Stimulated activated CD8-positive, alpha-beta memory T cell treated with anti-CD3 and anti-CD28 coated beads, Interleukin-12 subunit alpha, Interleukin-12 subunit beta, amount 100 ng/mL, for 24 hours (primary cell): ENCODE results near the gene PRDM1.

Source experiments
- DNase-seq: peaks from one replicate; pipeline ENCODE4 v3.0.0-alpha.2; 2020; ENCODE audit errors: extremely low read depth

PRDM1 gene

DNA sequence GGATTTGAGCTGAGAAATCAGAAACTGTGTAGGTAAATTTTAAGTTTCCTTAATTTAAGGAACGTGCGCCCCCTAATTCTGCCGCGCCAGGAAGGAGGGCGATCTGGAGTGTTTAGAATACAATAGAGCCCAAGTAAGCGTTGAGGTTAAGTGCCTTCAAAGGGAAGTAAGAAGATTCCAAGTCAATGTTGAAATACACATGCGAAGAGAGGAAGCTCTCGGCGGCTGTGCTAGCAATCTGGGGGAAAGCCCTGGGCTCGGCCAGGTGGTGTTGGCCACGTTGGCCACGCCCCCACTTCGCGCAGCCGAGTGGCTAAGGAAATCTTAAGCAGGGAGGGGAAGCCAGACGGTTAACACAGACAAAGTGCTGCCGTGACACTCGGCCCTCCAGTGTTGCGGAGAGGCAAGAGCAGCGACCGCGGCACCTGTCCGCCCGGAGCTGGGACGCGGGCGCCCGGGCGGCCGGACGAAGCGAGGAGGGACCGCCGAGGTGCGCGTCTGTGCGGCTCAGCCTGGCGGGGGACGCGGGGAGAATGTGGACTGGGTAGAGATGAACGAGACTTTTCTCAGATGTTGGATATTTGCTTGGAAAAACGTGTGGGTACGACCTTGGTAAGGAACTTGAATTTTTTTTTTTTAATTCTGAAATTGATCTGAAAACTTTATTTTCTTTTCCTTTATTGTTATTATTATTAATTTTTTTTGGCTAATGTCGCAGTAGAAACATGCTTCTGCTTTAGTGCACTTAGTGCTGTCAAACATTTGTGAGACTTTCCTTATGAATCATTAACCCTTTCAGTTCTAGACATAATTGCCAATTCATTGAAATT lies at the start of gene PRDM1:
TSS of gene PRDM1 (plus strand) at position 353 of the 830 bp plus-strand sequence. CDS start at position 571, 218 bp downstream.
- peak; percentile 34 for DNase-seq

DNA sequence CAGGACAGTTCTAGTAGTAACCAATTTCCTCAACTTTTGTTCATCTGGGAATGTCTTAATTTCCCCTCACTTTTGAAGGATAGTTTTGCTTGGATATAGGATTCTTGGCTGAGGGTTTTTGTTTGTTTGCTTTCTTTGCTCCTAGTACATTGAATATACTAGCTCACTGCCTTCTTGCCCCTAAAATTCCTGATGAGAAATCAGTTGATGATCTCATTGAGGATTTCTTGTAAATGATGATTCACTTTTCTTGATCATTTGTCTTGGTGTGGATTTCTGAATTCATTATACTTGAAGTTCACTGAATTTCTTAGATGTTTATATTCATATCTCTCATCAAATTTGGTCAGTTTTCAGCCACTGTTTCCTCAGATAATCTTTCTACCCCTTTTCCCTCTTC lies 49.1 kb upstream of the PRDM1 start:
- no peak for DNase-seq

DNA sequence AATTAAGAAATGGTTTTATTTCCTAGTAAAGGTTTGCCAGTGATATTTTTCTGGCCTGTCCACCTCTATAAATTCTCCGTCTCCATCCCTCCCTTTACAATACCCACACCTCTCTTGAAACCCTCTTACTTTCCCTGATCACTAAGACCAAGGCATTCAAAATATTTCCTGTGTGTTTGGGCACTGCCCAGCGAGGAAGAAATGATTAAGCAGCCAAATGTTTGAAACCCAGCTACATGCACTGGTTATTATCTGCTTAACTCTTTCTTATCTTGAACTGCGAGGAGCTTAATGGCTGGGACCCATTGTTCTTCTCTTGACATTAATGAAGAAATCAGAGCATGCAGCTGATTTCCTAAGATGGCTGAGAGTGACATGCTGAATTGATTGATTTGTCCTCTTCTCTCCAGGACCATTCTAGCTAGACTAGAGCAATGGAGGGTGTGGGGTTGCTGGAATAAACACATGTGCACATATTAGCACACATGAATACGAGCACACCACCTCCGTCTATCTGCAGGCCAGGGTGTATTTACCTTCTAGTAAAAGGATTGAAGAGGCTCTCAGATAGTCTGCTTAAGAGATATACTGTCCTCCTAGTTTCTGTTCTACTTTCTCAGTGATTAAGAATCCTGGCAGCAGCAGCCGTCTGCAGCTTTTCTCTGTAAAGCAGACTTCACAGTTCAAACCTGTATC lies 46.1 kb upstream of the PRDM1 start:
- no peak for DNase-seq

DNA sequence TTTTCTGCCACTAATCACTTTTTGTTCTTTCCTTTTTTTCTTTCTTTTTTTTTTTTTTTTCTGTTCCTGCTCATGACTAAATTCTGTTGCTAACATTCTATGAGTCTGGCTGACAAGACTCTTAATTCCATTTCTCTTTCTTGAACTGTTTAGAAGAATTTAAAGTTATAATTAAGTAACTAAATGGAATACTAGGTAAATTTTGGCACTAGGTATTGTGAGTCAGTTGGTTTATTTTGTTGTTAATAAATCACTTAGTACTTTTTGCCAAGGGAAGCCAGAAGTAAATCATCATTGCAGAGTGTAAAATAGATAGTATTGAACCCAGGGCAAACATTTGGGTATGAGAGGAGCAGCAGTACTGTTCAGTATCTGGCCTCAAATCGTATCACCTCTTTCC lies 42.0 kb upstream of the PRDM1 start:
- DNase-seq: no peak

DNA sequence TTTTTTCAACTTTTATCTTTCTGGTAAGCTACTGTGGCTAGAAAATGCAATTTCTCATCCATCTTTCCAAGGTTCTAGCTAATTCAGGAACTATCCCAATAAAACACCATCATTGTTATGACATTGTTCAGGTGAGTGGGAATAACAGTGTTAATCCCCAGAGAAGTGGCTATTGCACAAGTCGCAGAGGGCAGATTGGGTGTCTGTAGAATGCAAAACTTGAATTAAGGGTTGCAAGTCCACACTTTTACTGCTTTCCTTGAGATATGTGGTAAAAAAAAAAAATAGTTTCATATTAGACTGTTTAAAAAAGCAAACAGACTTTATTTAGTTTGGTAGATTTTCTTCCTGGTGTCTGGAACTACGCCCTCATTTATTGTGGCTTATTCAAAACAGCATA lies 41.1 kb upstream of the PRDM1 start:
- DNase-seq: no peak

DNA sequence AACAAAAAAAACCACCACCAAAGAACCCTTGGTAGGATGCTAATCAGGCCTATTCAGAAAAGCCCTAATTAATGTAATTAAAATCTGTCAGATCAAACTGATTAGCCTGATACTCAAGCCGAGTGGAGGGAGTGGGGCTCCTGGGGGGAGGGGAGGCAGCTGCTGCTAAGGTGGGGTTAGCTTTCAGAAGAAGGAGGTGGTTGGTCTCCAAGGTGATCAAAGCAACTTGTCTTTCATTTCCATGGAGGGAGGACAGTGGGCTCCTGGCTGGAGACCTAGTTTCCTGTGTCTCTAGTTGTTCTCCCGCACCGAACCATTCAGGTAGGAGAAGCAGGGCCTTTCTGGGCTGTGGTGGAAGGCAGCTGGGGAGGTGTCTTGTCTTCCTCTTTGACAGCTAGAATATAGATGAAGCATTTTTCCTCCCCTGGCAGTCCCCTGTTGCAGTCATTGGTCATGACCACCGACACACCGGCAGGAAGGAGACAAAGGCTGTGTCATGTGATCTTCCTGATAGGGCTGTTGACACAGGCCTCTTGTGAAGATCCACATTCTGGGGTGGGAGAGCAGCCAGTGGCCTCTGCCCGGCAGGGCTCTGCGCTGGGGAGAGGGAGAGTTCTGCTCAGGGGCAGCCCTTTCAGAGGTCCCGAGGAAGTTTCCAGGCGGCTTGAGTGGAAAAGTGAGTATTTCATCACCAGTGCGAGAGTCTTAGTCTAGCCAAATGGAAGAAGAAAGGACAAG lies 39.9 kb upstream of the PRDM1 start:
- no peak for DNase-seq

GRCh38 chr6:106046854-106047200 lies 39.3 kb upstream of the PRDM1 start:
- DNase-seq: no peak

DNA sequence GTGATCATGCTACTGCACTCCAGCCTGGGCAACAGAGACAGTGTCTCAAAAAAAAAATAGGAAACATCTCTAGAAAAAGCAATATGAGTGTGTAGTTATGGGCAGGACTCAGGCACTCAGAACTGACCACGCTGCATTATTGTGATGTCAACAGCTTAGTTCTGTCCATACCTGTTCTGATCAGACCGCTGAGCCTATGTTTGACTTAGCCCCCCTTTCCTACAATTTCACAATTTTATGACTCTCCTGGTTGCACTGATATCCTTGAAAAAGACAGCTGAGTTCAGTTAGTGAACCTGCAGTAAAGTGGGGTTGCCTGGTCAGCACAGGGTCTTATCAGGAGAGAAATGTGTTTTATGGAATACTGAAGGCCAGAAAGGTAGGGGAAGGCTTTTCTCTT lies 37.8 kb upstream of the PRDM1 start:
- DNase-seq: no peak

DNA sequence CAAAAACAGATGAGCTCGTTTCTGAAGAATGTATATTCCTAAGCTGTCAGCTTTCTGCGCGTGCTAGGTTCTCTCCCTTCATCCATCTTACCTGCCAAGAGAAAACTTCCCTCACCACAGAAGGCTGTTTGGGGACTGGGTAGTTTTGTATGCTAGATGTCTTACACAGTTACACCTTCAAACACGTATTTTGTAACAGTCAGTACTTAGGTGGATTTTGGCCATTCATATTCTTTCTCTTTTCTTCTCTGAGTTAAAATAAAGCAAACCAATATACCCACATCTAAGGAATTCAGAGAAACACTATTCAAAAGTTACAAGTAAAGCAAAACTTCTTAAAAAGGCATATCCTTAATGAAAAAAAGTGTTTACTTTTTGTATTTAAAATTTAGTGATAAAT lies 35.6 kb upstream of the PRDM1 start:
- DNase-seq: no peak

DNA sequence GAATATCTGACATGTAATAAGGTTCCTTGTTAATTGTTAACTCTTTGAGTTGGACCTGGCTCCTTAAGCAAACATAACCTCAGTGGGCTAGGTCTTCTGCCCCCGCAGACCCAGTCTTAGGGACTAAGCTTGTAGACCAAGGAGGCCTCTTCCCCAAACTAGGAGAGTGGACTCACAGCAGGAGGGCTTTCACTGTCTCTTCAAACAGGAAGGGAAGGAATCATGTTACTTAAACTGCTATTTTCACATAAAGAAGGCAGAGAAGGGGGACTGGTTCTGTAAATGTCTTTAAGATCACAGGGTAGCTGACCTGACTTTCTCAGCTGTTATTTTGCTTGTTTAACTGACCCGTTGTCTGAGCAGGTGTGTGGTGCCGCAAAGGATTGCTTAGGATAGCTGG lies 34.9 kb upstream of the PRDM1 start:
- DNase-seq: no peak

GRCh38 chr6:106053484-106054205 lies 32.5 kb upstream of the PRDM1 start:
- DNase-seq: no peak

DNA sequence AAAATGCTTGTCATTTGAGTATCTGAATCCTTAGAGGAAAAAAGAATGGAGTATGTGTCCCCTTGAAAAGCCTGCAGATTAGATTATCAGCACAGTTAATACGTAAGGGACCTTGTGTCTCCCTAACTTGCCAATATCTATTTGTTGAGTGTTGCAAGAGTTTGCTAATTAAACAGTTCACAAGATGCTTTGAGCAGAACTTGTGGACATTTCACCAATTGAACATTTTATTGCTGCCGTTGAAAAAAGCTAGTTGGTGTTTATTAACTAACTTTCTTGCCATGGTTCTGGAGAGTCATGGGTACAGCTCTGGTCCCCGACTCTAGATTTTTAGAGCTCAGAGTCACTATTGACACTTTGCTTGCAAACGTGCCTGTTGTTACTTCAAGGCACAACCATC lies 30.6 kb upstream of the PRDM1 start:
- no peak for DNase-seq

GRCh38 chr6:106056060-106056745 lies 29.9 kb upstream of the PRDM1 start:
- DNase-seq: no peak

DNA sequence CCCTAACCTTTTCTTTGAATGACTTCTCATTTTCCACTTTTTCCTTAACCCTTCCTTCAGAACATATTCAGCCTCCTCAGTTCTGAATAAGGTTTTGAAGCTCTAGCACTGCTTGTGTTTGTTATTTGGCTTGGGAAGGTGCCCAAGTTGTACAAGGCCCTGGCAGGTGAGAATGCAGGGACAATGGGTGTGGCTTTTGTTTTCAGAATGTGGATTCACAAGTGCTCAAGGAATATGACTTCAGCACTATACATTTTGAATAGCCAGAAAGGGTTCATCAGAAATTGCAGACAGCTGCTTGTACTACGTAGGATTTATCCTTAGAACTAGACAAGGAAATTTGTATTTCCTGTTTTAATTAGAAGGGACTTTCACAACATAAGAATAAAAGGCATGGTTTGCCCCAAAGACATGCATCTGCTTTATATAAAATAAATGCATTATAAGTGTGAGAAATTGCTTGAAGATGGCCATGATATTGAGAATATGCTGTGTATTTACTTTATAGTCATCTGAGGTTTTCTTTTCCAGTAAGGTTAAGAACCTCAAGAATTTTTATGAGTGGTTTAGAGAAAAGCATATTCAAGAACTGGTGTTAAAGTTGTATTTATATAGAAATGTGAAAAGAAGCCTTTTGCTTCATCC lies 29.3 kb upstream of the PRDM1 start:
- no peak for DNase-seq

DNA sequence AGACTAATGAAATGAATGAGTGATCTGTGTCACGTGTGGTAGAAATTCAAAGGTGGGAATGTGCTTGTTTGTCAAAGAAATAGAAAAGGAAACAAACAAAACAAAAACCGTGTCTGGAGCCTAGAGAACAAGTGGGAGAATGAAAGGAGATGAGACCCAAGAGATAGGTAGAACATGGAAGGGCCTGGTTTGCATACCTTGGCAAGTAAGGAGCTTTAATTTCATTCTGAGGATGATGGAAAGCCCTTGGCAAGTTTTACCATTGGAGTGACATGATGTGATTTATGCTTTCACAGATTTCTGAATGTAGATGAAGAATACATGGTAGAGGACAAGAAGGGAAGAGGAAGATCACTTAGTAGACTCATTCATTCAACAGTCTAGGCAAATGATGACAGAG lies 26.8 kb upstream of the PRDM1 start:
- DNase-seq: no peak

DNA sequence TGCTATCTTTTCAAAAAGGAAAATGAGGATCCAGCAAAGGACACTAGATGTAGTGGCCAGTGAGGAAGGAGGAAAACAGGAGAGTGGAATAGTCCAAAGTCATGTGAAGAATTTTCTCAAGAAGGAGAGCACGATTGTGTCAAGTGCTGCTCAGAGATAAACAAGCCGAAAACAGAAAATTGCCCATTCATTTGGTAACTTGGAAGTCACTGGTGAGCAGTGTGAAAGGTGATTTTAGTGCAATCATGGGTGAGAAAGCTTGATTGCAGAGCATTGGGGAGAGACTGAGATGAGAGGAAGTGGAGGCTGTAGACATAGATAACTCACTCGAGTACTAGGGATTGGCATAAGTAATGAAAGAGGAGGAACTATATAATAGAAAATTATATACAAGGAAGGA lies 26.0 kb upstream of the PRDM1 start:
- no peak for DNase-seq

DNA sequence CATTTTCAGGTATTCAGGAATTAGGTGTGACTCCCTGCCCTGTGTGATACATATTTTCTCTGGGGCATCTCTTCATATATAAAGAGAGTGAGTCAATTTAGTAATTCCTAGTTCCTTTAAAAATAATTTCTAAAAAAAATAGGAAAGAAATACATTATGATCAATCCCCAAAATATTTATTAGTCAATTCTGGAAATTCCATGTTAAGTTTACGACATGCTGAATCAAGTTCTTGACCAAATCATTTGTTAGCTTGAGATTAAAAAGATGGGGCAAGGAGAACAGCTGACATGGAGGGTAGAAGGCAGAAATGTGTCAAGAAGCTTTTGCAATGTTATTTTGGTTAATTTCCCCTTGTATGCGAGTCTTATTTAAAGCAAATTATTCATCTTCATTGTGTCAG lies 22.7 kb upstream of the PRDM1 start:
- no peak for DNase-seq

DNA sequence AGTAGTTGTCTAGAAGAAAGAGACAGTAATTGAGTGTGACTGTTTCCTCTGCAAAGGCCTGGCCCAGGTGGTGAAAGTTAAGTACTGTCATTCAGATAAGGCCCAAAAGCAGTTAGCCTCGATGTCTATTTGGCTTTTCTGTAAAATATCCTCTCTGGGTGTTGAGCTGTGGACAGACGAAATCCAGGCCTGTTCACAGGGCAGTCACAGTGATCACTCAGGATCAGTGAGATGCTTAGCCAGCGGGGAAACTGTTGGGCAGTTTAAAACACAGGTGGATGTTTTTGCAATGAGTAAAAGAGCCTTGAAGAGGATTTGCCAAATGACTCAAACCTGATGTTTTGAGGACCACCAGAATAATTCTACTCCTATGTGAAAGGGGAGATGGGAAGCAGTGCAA lies 22.0 kb upstream of the PRDM1 start:
- DNase-seq: no peak

- DNase-seq: no peak
Measured at GRCh38 chr6:106064756-106065155, 21.4 kb upstream of the PRDM1 start.

DNA sequence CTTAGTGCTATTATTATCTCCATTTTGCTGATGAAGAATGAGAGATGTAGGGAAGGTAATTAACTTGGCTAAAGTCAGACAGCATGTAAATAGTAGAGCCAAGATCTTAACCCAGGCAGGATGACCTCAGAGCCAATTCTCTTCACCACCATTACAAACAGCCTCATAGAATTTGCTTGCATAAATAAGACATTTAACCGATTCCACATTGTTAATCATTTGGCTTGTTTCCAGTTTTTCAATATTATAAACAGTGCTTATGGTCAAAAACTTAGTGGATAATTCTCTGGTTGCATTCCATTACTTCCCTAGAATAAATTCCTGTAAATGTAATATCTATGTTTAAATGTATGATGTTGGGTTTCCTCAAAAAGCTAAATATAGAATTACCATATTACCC lies 19.1 kb upstream of the PRDM1 start:
- DNase-seq: no peak

- no peak for DNase-seq
Measured at GRCh38 chr6:106069478-106069877, 16.7 kb upstream of the PRDM1 start.
